CD4-positive, alpha-beta T cell (primary cell): ENCODE results near the gene ZNRF1. TPM values are rescaled to one million over a fixed set of nuclear protein-coding genes. Genes with fewer than 3 reads are reported as not detected.

Experiments used
- ATAC-seq: fragments of 200-7000 bp; cut with Tn5 transposase; one replicate; pipeline ENCODE4 v1.10.0; 2022; ENCODE audit warnings: mild to moderate bottlenecking; ENCODE audit not compliant: poor library complexity
- CTCF ChIA-PET: fragments of 350-600 bp; sonication (Branson Sonifier 250); formaldehyde crosslinking; loops from one replicate; lab custom pipeline; 2021; ENCODE audit warnings: antibody characterized with exemption, inconsistent platforms; lab: Charles Lee
- POLR2A ChIA-PET: fragments of 350-600 bp; sonication (Branson Sonifier 250); formaldehyde crosslinking; loops from one replicate; lab custom pipeline; 2021; ENCODE audit warnings: antibody characterized with exemption, inconsistent platforms; lab: Charles Lee
- DNase-seq, 14 experiments: peaks; one replicate each; pipeline ENCODE4 v3.0.0-alpha.2; 2013 to 2020; ENCODE audit warnings: mixed read lengths in 2 of 14
- H3K27ac ChIP-seq, 2 donors: one replicate each; pipeline versions ENCODE4 v1.5.1 to v1.7.0; 2013; ENCODE audit warnings: low read length in 2 of 2, low read depth in 1 of 2, mild to moderate bottlenecking in 1 of 2
- H3K27me3 ChIP-seq, 2 experiments: 1 replicate in 1 of 2; 2 replicates in 1 of 2; pipeline versions ENCODE4 v1.6.1 to v1.7.0; 2013; ENCODE audit warnings: low read length in 2 of 2, control low read depth in 1 of 2, mild to moderate bottlenecking in 1 of 2, moderate library complexity in 1 of 2; ENCODE audit not compliant: insufficient read depth in 2 of 2, control insufficient read depth in 1 of 2
- H3K36me3 ChIP-seq: one replicate; pipeline ENCODE4 v1.6.1; 2013; ENCODE audit warnings: low read length, control low read depth; ENCODE audit not compliant: insufficient read depth
- H3K4me1 ChIP-seq: one replicate; pipeline ENCODE4 v1.6.1; 2013; ENCODE audit warnings: low read length, control low read depth; ENCODE audit not compliant: insufficient read depth
- H3K4me3 ChIP-seq: one replicate; pipeline ENCODE4 v1.5.1; 2013; ENCODE audit warnings: mild to moderate bottlenecking, low read length, moderate library complexity
- H3K9me3 ChIP-seq, 2 experiments: 1 replicate in 1 of 2; 2 replicates in 1 of 2; pipeline versions ENCODE4 v1.6.1 to v1.7.0; 2013; ENCODE audit warnings: low read length in 2 of 2, mild to moderate bottlenecking in 2 of 2, control low read depth in 1 of 2, moderate library complexity in 1 of 2; ENCODE audit not compliant: control insufficient read depth in 1 of 2, insufficient read depth in 1 of 2
- H3K27ac Mint-ChIP-seq: one replicate; pipeline ENCODE4 v1.8.0; 2020; ENCODE audit warnings: mixed read lengths
- H3K27me3 Mint-ChIP-seq: one replicate; pipeline ENCODE4 v1.8.0; 2021; ENCODE audit warnings: mixed read lengths
- H3K36me3 Mint-ChIP-seq: one replicate; pipeline ENCODE4 v1.8.0; 2021; ENCODE audit warnings: low read depth, mixed read lengths
- H3K4me1 Mint-ChIP-seq: one replicate; pipeline ENCODE4 v1.8.0; 2021; ENCODE audit warnings: low read depth, mixed read lengths
- H3K4me3 Mint-ChIP-seq: one replicate; pipeline ENCODE4 v1.8.0; 2020; ENCODE audit warnings: mild to moderate bottlenecking, mixed read lengths
- H3K9me3 Mint-ChIP-seq: one replicate; pipeline ENCODE4 v1.8.0; 2020; ENCODE audit warnings: mixed read lengths
- CTCF ChIP-seq: fragments of 200-600 bp; IDR thresholded peaks from one replicate; pipeline ENCODE4 v1.8.0; 2022; ENCODE audit warnings: antibody characterized with exemption, mild to moderate bottlenecking
- intact Hi-C, 2 experiments: fragments of 100-400 bp; cut with DNase I in 1 of 2; cut with micrococcal nuclease in 1 of 2; formaldehyde crosslinking; loops; one replicate each; pipeline versions ENCODE4 v1.15.1 to v1.9.0; 2023 to 2025; cut with DNase I, micrococcal nuclease
- total RNA-seq, 174 experiments: library from RNA in 2 of 174; stranded (reverse) in 2 of 174; gene quantifications; one replicate each; pipeline ENCODE4 v1.2.3 and lab custom pipeline; 2021 to 2026

The ZNRF1 gene
- total RNA-seq, 2 experiments from 2014 or later = 2.8 to 4.0 TPM

DNA sequence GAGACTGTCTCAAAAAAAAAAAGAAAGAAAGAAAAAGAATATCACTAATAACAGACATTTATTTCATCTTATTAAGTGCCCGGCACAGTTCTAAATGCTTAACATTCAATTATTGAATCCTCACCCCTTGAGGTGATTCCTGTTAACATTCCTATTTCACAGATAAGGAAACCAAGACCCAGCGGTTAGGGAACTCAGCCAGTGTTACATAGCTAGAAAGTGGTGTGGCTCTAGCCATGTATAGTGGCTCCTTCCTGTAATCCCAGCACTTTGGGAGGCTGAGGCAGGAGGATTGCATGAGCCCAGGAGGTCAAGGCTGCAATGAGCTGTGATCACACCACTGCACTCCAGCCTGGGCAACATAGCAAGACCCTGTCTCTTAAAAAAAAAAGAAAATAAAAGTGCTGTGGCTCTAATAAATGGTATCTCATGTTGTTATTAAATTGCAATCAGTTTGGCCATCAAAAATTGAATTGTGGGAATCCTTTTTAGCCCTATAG, 28.1 kb downstream of the ZNRF1 start:
- Histone ChIP-seq H3K27me3 (no peaks in the 10 kb centered on the region), H3K36me3 (no peaks in the 10 kb centered on the region), H3K27ac (no peak overlapping the region), H3K4me1 (peaks cover 3% of the 10 kb centered on the region), H3K4me3 (no peak overlapping the region), H3K9me3 (peaks cover 0 to 5% of the 10 kb centered on the region in 2 experiments)
- intact Hi-C loops = no loop called here
- ATAC-seq (no peak), DNase-seq (no peak)
- H3K27ac Mint-ChIP-seq = no peak overlapping the region
- no peaks in the 10 kb centered on the region for H3K27me3 Mint-ChIP-seq
- peaks cover 31% of the 10 kb centered on the region for H3K4me1 Mint-ChIP-seq
- H3K9me3 Mint-ChIP-seq = no peaks in the 10 kb centered on the region
- no peak overlapping the region for H3K4me3 Mint-ChIP-seq
- ChIA-PET CTCF (interaction anchor here (1.4 kb wide), 1 partner anchor 84 kb away, joined by 4 read pairs; no protein-coding TSS in a partner anchor), POLR2A (no interaction called here)
- peaks cover 7% of the 10 kb centered on the region for H3K36me3 Mint-ChIP-seq
- TF ChIP-seq CTCF = no peak

DNA sequence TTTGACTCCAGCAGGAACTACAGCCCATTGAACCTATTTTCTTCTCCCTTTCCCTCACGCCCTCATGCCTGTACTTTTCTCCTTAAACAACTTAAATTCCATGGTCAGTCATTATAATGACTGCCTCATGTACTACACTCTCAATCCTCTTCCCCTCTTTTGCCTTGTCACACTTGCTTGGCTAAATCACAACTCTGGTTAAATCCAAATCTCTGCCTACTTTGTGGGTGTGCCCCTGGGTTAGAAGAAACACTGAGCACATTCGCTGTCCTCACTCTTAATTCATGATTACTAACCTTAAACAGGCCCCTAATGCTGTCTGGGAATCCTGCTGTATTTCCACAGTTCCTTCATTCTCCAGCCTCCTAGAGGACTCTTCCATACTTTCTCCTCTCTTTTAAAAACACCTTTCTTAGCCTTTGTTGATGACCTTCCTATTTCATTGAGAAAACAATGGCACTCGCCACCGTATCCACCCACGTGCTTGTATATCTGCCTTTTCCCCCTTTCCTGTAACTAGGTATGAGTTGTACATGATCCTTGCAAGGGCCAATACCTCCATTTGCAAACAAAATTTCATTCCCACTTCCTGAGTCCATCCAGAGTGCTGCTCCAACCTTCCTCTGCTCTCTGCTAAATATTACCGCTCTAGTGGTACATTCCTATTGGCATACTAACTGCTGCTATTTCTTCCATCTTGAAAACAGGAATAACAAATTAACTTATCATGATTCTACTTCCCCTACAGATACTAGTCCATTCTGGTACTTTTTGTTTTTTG, 28.9 kb downstream of the ZNRF1 start:
- DNase-seq (no peak), ATAC-seq (no peak)
- Mint-ChIP-seq H3K27ac (no peak overlapping the region), H3K4me1 (peaks cover 28% of the 10 kb centered on the region), H3K27me3 (no peaks in the 10 kb centered on the region), H3K9me3 (no peaks in the 10 kb centered on the region), H3K4me3 (no peak overlapping the region), H3K36me3 (peaks cover 5% of the 10 kb centered on the region)
- peaks cover 3% of the 10 kb centered on the region for H3K4me1 ChIP-seq
- no peak overlapping the region for H3K4me3 ChIP-seq
- no peak overlapping the region for H3K27ac ChIP-seq
- H3K9me3 ChIP-seq = no peaks in the 10 kb centered on the region
- POLR2A ChIA-PET = no interaction called here
- CTCF ChIA-PET = no interaction called here
- no peaks in the 10 kb centered on the region for H3K27me3 ChIP-seq
- H3K36me3 ChIP-seq = no peaks in the 10 kb centered on the region
- intact Hi-C loops = no loop called here
- TF ChIP-seq CTCF = no peak

GRCh38 chr16:75028544-75029135, 29.8 kb downstream of the ZNRF1 start:
- ATAC-seq = no peak

More at GRCh38 chr16:75028544-75029135, 29.8 kb downstream of the ZNRF1 start:
- Mint-ChIP-seq H3K4me3 (no peak overlapping the region), H3K4me1 (peaks cover 22% of the 10 kb centered on the region), H3K9me3 (no peaks in the 10 kb centered on the region), H3K27me3 (no peaks in the 10 kb centered on the region), H3K36me3 (no peaks in the 10 kb centered on the region), H3K27ac (no peak overlapping the region)
- Histone ChIP-seq H3K36me3 (no peaks in the 10 kb centered on the region), H3K9me3 (no peaks in the 10 kb centered on the region), H3K27ac (no peak overlapping the region), H3K27me3 (no peaks in the 10 kb centered on the region), H3K4me1 (peaks cover 3% of the 10 kb centered on the region), H3K4me3 (no peak overlapping the region)
- POLR2A ChIA-PET = no interaction called here
- intact Hi-C loops = no loop called here
- TF ChIP-seq CTCF = no peak
- CTCF ChIA-PET = no interaction called here
- no peak for DNase-seq
